HPDE6-E6E7 (cell line): ENCODE measurements around the gene SLC26A1.
A peak's percentile ranks its signal among the peaks of the same experiment; 100 is the strongest.
"Not testable (repeated sequence)": the region's sequence is repeated elsewhere in the genome, so short reads cannot be mapped to it uniquely, and the experiment has no call there.

ENCODE experiments used
- DNase-seq: peaks from one replicate; pipeline ENCODE4 v3.0.0; 2011; ENCODE audit warnings: missing footprints; ENCODE audit errors: extremely low spot score

SLC26A1 gene

DNA sequence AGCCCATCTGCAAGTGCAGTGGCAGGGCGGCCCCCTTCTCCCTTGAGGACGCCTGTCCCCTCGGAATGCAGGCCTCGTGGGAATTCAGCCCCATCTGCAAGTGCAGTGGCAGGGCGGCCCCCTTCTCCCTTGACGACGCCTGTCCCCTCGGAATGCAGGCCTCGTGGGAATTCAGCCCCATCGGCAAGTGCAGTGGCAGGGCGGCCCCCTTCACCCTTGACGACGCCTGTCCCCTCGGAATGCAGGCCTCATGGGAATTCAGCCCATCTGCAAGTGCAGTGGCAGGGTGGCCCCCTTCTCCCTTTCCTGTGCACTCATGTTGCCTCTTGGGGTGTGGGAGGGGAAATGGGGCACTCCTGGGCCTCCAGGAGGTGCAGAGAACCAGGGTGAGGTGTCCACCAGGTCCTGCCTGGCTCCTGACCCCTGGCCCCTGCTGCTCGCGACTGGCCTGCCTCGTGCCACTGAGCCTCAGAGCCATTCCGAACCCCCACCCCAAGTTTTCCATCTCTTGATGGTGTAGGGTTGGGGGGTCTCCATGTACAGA is 6.8 kb upstream of the SLC26A1 start:
- DNase-seq, result no peak

DNA sequence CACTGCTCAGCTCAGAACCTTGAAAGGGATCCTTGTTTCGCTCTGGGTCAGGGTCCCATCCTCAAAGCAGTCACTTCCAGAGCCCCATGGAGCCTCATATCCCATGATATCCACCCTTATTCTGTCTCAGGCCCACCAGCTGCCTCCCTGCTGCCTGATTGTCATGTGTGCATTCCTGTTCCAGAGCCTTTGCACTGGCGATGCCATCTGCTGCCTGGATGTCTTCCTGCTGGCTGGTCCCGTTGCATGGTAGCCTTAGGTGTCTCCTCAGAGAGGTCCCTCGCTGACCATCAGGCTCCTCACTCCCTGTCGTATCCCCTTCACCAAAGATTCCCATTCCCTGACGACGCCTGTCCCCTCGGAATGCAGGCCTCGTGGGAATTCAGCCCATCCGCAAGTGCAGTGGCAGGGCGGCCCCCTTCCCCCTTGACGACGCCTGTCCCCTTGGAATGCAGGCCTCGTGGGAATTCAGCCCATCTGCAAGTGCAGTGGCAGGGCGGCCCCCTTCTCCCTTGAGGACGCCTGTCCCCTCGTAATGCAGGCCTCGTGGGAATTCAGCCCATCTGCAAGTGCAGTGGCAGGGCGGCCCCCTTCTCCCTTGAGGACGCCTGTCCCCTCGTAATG is 6.1 kb upstream of the SLC26A1 start:
- DNase-seq, result not testable (repeated sequence)

GRCh38 chr4:998096-998691 is 5.0 kb upstream of the SLC26A1 start:
- no peak for DNase-seq

GRCh38 chr4:997375-998071 is 4.3 kb upstream of the SLC26A1 start:
- no peak for DNase-seq

DNA sequence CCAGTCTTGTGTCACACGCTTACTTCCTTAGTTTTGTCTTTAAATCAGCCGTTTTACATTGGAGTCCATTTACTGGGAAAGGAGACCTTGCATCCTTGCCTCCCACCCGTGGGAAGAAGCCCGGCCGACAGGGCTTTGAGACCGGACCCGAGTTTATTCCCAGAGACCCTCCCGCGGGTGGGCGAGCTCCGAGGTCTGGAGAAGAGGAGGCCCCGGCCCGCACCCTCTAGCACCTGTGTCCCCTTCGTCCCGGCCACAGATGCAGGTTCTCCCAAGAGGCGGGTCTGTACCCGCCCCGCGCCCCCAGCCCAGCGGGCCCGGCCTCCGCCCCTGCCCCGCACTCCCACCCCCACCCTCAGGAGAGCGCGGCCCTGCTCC is 3.8 kb upstream of the SLC26A1 start:
- no peak for DNase-seq

DNA sequence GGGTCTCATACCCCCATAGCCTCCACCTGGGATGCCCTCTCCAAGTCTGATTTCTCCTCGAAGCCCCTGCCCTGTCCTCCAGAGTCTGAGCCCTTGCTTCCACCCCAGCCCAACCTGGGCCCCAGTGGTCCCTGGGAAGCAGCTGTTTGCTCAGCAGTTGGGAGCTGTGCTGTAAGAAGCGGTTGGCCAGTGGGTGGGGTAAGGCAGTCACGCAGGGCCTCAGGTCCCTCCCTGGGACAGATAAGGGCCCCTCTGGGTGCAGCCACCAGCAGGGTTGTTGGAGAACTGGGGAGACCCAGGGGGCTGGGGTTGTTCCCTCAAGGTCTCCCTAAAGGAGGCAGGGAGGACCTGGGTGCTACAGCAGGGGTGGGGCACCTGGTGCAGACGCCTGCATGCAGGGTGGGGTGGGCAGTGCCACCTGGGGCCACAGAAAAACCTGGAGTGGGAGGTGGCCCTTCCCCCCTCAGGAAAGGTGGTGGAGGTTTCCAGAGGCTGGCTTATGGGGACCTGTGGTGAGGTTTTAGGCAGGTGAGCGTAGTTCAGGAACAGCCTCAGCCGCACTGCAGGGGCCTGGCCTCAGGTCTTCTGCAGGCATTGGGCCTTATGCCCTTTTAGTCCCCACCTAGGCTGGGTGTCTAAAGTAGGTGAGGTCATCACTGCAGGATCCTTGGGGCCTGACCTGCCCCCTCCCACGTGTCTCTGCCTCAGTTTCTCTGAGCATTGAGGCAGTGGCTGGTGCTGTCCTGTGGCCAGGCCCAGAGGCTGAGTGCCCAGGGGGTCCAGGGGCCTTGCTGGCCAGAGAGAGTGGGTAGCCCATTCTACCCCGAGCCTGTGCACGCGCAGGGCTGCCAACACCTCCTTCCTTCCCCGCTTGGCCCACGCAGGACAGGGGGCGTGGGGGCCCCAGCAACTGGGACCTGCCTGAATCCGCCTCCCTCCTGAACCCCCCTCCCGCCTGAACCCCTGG is 3.1 kb upstream of the SLC26A1 start:
- DNase-seq, result no peak

DNA sequence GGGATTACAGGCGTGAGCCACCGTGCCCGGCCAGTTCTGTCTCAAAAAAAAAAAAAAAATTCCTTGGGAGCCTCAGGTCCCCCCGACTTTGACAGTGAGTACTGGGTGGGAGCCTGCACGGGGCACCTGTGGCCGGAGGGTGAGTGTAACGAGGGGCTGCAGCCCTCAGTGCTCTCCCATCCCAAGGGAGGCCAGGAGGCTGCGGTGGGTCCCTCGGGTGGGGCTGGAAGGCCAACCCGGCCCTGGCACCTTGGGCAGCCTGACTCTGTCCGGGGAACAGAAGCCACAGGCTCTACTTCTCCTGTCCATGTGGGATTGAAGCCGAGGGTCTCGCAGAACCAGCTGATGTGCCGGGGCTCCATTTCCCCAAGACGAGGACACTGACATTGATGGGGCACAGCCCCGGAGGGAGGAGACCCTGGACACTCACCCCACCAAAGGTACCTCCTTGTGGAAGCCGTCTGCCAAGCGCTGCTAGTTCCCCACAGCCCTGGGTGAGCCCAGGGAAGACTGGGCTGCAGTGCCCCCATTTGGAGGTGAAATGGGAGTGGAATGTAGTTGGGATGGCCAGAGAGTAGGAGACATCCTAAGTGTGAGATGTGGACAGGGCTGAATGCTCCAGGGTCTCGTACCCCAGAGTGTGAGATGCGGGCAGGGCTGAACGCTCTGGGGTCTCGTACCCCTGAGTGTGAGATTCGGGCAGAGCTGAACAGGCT is 2.3 kb upstream of the SLC26A1 start:
- no peak for DNase-seq

- DNase-seq, result no peak
These were observed 700 bp downstream of the SLC26A1 start for GRCh38 chr4:992297-993110.

GRCh38 chr4:991451-992296 is 1.5 kb downstream of the SLC26A1 start:
- no peak for DNase-seq

DNA sequence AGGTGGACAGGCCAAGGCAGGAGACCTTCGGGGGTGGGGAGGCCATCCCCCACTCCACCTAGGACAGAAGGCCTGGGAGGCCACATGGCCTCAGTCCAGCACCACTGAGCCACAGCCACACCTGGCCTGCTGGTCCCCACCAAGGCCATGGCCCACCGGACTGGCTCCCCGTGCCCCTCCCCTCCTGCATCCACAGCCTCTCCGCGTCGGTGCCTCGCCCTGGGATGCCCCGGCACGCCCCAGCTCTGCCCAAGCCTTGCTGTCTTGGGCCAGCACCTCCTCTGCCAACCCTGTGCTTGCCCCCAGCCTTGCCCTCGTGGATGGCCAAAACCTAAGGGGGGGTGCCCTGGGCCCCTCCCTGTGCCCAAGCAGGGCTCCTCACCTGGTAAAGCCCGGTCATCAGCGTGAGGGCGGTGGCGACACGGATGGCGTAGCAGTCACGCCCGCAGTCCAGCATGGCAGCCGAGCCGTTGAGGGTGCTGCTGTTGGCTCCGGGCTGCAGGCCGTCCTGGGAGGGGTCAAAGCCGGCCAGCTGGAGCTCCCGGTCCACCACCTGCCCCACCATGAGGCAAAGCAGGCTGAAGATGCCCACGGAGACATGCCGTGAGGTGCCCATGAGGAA is 2.3 kb downstream of the SLC26A1 start:
- no peak for DNase-seq

DNA sequence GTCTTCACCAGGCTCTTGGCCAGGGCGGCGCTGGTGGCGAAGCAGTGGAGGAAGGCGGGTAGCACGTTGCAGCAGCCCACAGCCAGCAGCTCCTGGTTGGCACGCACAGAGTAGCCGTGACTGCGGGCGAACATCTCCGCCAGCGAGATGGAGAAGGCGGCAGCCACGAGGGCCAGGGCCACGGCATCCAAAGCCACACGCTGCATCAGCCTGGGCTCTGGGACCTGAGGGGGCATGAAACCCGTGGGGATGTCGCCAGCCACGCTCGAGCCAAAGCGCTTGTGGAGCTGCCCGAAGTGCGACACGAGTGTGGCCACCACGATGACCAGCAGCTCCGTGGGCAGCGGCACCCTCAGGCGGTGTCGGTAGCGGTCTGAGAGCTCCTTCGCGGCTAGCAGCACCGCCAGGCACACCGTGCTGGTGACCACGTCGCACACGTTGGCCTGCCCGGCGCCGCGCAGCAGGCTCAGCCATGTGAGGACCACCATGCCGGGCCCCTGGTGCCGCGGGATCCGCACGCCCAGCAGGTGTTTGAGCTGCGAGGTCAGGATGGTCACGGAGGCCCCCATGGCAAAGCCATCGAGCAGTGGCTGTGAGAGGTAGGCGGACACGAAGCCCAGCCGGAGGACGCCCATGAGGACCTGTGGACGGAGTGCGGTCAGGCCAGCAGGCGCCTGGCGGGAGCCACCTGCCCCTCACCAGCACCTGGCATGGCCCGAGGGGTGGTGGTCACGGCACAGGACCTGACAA is 3.3 kb downstream of the SLC26A1 start:
- no peak for DNase-seq

DNA sequence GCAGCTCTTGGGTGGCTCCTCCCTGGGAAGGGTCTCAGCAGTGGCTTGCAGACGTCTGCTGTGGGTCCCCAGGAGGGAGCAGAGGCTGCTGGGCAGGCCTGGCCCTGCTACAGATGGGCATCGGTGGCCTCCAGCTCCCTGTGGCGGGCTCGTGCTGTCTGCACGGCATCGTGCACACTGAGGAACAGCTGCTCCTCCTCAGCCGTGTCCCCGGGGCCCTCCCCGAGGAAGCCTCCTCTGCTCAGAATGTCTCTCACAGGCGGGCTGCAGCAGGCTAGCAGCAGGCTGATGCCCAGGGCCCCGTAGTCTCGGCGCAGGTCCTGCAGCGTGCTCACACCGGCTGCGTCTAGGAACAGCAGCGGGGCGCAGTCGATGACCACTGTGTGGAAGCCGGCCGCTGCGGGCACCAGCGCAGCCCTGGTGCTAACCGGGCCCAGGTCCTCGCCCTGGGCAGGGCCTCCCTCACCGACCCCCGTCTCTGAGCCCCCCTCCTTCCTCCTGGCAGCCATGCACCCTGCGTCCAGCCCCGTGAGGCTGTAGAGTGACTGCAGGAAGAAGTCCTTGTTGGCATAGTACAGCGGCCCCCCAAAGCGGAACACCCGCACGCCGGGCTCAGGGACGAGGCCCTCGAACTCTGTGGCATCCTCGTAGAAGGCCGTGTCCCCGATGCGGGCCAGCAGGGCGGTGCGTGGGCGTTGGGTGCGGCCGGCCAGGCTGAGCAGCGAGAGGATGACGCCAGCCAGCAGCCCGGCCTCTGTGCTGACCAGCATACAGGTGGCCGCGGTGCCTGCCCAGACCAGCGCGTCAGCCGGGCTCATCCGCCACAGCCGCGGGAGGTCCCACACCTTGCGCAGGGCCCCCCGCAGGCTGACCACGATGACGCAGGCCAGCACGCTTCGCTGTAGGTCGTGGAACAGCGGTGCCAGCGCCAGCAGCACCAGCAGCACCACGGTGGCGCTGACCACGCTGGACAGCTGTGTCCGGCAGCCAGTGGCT is 4.2 kb downstream of the SLC26A1 start:
- DNase-seq, result no peak

DNA sequence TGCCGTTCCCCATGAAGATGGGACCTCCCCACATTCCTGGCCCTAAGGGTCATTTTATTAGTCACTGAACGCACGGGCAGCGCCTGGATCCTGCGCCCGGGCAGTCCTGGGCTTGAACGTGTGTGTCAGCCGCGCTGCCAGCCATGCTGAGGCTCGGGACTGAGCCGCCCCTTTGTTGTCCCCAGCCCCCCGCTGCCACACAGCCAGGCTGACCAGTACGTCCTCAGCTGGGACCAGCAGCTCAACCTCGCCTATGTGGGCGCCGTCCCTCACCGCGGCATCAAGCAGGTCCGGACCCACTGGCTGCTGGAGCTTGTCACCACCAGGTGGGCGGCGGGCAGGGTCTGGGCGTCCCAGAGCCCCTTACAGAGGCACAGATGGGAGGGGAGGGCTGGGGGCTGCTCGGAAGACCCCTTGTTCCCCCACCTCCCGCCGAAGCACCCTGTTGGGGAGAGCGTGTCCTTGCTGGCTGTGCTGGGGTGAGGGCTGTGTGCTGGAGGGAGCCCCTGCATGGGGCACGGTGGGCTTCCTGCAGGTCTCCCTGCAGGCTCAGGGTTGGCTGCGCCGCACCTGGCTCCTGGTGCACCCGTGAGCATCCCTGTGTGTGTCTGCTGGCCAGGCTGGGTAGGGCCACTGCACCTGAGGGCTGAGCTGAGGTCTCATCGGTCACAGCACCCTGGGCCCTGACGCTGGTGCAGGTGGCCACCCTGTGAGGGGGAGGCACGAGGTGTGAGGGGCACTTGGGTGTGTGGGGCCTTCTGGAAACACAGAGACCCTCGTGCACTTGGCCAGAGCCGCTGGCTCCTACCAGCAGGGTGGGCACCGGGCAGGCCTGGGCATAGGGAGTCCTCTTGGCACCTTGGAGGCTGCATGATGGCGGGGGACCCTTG is 5.3 kb downstream of the SLC26A1 start:
- no peak for DNase-seq

DNA sequence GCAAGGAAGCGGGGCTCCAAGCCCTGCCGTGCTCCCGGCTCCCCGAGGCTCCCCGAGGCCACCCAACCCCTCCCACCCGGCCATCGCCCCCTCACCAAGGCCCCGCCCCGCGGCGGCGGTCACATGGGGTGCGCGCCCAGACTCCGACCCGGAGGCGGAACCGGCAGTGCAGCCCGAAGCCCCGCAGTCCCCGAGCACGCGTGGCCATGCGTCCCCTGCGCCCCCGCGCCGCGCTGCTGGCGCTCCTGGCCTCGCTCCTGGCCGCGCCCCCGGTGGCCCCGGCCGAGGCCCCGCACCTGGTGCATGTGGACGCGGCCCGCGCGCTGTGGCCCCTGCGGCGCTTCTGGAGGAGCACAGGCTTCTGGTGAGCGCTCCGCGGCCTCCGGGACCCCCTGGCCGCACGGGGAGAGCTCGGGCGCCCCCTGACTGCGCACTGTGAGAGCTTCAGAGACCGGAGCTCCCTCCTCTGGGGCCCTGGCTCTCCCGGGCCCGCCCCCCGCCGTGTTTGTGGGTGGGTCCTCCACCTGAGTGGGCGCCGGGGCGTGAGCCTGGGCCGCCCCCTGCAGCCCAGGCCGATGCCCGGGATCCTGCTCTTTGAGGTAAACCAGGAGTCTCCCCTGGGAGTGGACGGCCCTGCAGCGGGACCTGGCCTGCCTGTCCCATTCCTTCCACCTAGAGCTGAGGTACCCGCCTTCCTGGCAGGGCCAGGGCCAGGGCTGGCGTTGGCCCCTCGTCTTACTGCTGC is 6.2 kb downstream of the SLC26A1 start, which contains the start of gene IDUA:
TSS of gene IDUA (plus strand) at position 166 of the 745 bp plus-strand sequence. CDS start at position 207, 41 bp downstream.
- DNase-seq, result peak; percentile 75

DNA sequence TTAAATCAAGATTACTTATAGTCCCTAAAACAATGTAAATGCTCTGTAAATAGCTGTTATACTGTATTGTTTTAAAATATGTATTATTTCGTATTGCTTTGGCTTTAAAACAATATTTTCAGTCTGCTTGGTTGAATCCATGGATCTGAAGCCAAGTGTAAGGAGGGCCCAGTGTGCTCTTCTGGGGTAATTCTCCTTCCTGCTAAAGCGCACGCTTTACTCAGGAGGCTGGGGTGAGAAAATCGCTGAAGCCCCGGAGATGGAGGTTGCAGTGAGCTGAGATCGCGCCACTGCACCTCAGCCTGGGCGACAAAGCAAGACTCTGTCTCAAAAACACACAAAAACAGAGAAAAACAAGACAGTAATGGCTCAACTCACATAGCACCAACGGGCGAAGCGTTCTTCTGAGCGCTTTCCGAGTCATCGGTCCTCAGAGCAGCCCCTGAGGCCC is 6.8 kb downstream of the SLC26A1 start:
- DNase-seq, result no peak
